NCI-H2107 treated with DMSO at 0.1 percent for 48 hours (cell line): Measurements from ENCODE around the gene GABRA6.
"Not testable (repeated sequence)": the region's sequence is repeated elsewhere in the genome, so short reads cannot be mapped to it uniquely, and the experiment has no call there.

Source experiments
- DNase-seq: peaks from one replicate; lab custom pipeline; 2025; ENCODE audit not compliant: unreplicated experiment; lab: John Stamatoyannopoulos, UW

The GABRA6 gene

GRCh38 chr5:161685461-161685860 is at the start of gene GABRA6:
Gene GABRA6 (plus strand): TSS chr5:161685721. CDS start chr5:161685990, 269 bp downstream.
- DNase-seq: no peak

- DNase-seq: no peak
These were observed 47.9 kb upstream of the GABRA6 start for GRCh38 chr5:161637591-161637990.

GRCh38 chr5:161641444-161641843 is 44.1 kb upstream of the GABRA6 start:
- no peak for DNase-seq

- no peak for DNase-seq
These were observed 40.3 kb upstream of the GABRA6 start for GRCh38 chr5:161645264-161645663.

- not testable (repeated sequence) for DNase-seq
These were observed 33.6 kb upstream of the GABRA6 start for GRCh38 chr5:161651926-161652325.

- DNase-seq: no peak
These were observed 24.7 kb upstream of the GABRA6 start for GRCh38 chr5:161660806-161661205.

- no peak for DNase-seq
These were observed 22.1 kb upstream of the GABRA6 start for GRCh38 chr5:161663431-161663830.

GRCh38 chr5:161676103-161676502 is 9.4 kb upstream of the GABRA6 start:
- DNase-seq: no peak

GRCh38 chr5:161686149-161686548 is 628 bp downstream of the GABRA6 start:
- DNase-seq: no peak

GRCh38 chr5:161686881-161687280 is 1.4 kb downstream of the GABRA6 start:
- no peak for DNase-seq

- no peak for DNase-seq
These were observed 1.8 kb downstream of the GABRA6 start for GRCh38 chr5:161687316-161687715.

- DNase-seq: no peak
These were observed 6.4 kb downstream of the GABRA6 start for GRCh38 chr5:161691911-161692310.

- no peak for DNase-seq
These were observed 11.5 kb downstream of the GABRA6 start for GRCh38 chr5:161697001-161697400.

GRCh38 chr5:161700065-161700464 is 14.5 kb downstream of the GABRA6 start:
- no peak for DNase-seq

GRCh38 chr5:161703528-161703927 is 18.0 kb downstream of the GABRA6 start:
- no peak for DNase-seq

GRCh38 chr5:161707382-161707781 is 21.9 kb downstream of the GABRA6 start:
- DNase-seq: no peak

- DNase-seq: no peak
These were observed 23.7 kb downstream of the GABRA6 start for GRCh38 chr5:161709239-161709638.

GRCh38 chr5:161713042-161713441 is 27.5 kb downstream of the GABRA6 start:
- no peak for DNase-seq

GRCh38 chr5:161719157-161719556 is 33.6 kb downstream of the GABRA6 start:
- DNase-seq: no peak

GRCh38 chr5:161720460-161720859 is 34.9 kb downstream of the GABRA6 start:
- no peak for DNase-seq

- DNase-seq: no peak
These were observed 49.2 kb downstream of the GABRA6 start for GRCh38 chr5:161734741-161735140.

GRCh38 chr5:161740433-161740832 is 54.9 kb downstream of the GABRA6 start:
- DNase-seq: no peak

GRCh38 chr5:161744276-161744675 is 58.8 kb downstream of the GABRA6 start:
- DNase-seq: no peak

GRCh38 chr5:161745392-161745791 is 59.9 kb downstream of the GABRA6 start:
- DNase-seq: no peak
